Stimulated activated CD8-positive, alpha-beta memory T cell treated with anti-CD3 and anti-CD28 coated beads, Interleukin-7, amount 100 ng/mL, for 1 hour (primary cell): Measurements from ENCODE around the gene FKBP2.

Source experiments
- DNase-seq, 2 donors: peaks; one replicate each; pipeline ENCODE4 v3.0.0-alpha.2; 2020; ENCODE audit warnings: low read depth in 2 of 2

Gene FKBP2

GRCh38 chr11:64284962-64285884 is 44.3 kb downstream of the FKBP2 start, which contains the start of gene GPR137:
TSS of gene GPR137 (plus strand) at chr11:64285848. CDS start at chr11:64286525, 677 bp downstream.
- DNase-seq, result peak; percentile 88 to 90

GRCh38 chr11:64285885-64286800 is 45.2 kb downstream of the FKBP2 start:
- no peak for DNase-seq

GRCh38 chr11:64286801-64287159 is 45.9 kb downstream of the FKBP2 start:
- no peak for DNase-seq

GRCh38 chr11:64287676-64288352 is 46.9 kb downstream of the FKBP2 start:
- DNase-seq, result no peak

GRCh38 chr11:64288353-64288750 is 47.5 kb downstream of the FKBP2 start:
- no peak for DNase-seq

- no peak for DNase-seq
Observed at GRCh38 chr11:64289002-64289564, 48.2 kb downstream of the FKBP2 start.

- no peak for DNase-seq
Observed at GRCh38 chr11:64290352-64291261, 49.7 kb downstream of the FKBP2 start.

GRCh38 chr11:64291262-64291751 is 50.4 kb downstream of the FKBP2 start, which contains the start of gene KCNK4:
TSS of gene KCNK4 (plus strand) at chr11:64291302. CDS start at chr11:64293019, 1,717 bp downstream.
- DNase-seq, result no peak

- no peak for DNase-seq
Observed at GRCh38 chr11:64291752-64292459, 51.0 kb downstream of the FKBP2 start.

GRCh38 chr11:64292460-64293254 is 51.8 kb downstream of the FKBP2 start:
- no peak for DNase-seq
